Spinal cord (tissue), 10 donors: ENCODE measurements around the gene PLEK. TPM values are rescaled to one million over a fixed set of nuclear protein-coding genes. Genes with fewer than 3 reads are reported as not detected.
"Not testable (repeated sequence)": the region's sequence is repeated elsewhere in the genome, so short reads cannot be mapped to it uniquely, and the experiment has no call there.

ENCODE experiments used
- DNase-seq, 6 donors: peaks; one replicate each; pipeline versions ENCODE4 v3.0.0 to v3.0.0-alpha.2; 2013 to 2015; ENCODE audit warnings: low spot score in 6 of 6, low read depth in 4 of 6
- H3K27ac ChIP-seq: one replicate; pipeline ENCODE4 v1.5.1; 2013; ENCODE audit warnings: low read depth, low read length, control low read depth
- H3K27me3 ChIP-seq: one replicate; pipeline ENCODE4 v1.6.1; 2013; ENCODE audit warnings: low read length; ENCODE audit not compliant: control insufficient read depth, insufficient read depth
- H3K36me3 ChIP-seq: one replicate; pipeline ENCODE4 v1.6.1; 2013; ENCODE audit warnings: low read length; ENCODE audit not compliant: control insufficient read depth, insufficient read depth
- H3K4me1 ChIP-seq: one replicate; pipeline ENCODE4 v1.6.1; 2013; ENCODE audit warnings: low read length; ENCODE audit not compliant: control insufficient read depth, insufficient read depth
- H3K4me3 ChIP-seq: one replicate; pipeline ENCODE4 v1.5.1; 2013; ENCODE audit warnings: low read depth, low read length, control low read depth
- H3K9me3 ChIP-seq: one replicate; pipeline ENCODE4 v1.6.1; 2013; ENCODE audit warnings: low read length; ENCODE audit not compliant: control insufficient read depth, insufficient read depth
- WGBS: methylation state at CpG from one replicate; pipeline ENCODE4 v1.1.5; 2013; ENCODE audit warnings: missing lambda C conversion rate; ENCODE audit not compliant: insufficient coverage; 5-methylcytosine and 5-hydroxymethylcytosine counted together
- polyA plus RNA-seq, 2 donors: library from polyadenylated mRNA; unstranded; fragments of 120-200 nt; gene quantifications; one replicate each; pipeline ENCODE4 v1.2.1, GENCODE V29; 2013; ENCODE audit not compliant: insufficient read length in 2 of 2
- total RNA-seq, 2 donors: library from RNA; depleted of rRNA in 1 of 2; stranded (reverse); fragments of 120-200 nt in 1 of 2; fragments of >200 nt in 1 of 2; gene quantifications; one replicate each; pipeline versions ENCODE4 v1.2.3 to v1.2.4, GENCODE V29; 2013 to 2014
- donor health status: healthy.

PLEK gene
- total and polyA plus RNA-seq, 4 donors: 5.2 to 12.3 (median 7.9) TPM

DNA sequence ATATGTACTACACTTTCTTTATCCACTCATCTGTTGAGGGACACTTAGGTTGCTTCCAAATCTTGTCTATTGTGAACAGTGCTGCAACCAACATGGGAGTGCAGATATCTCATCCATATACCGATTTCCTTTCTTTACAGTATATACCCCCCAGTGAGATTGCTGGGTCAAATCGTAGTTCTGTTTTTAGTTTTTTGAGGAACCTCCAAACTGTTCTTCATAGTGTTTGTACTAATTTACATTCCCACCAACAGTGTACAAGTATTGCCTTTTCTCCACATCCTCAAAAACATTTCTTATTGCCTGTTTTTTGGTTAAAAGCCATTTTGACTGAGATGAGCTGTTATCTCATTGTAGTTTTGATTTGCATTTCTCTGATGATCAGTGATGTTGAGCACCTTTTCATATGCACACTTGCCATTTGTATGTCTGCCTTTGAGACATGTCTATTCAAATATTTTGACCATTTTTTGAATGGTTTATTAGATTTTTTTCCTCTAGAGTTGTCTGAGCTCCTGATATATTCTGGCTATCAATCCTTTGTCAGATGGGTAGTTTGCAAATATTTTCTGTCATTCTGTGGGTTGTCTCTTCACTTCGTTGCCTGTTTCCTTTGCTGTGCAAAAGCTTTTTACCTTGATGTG lies 12.2 kb downstream of the PLEK start:
- Histone ChIP-seq H3K4me1 (no peaks in the 10 kb centered on the region), H3K27ac (no peak overlapping the region), H3K27me3 (no peaks in the 10 kb centered on the region), H3K36me3 (no peaks in the 10 kb centered on the region), H3K4me3 (no peak overlapping the region), H3K9me3 (no peaks in the 10 kb centered on the region)
- no peak for DNase-seq
- WGBS: no CpG with 5 or more reads among the region's 3 CpGs

DNA sequence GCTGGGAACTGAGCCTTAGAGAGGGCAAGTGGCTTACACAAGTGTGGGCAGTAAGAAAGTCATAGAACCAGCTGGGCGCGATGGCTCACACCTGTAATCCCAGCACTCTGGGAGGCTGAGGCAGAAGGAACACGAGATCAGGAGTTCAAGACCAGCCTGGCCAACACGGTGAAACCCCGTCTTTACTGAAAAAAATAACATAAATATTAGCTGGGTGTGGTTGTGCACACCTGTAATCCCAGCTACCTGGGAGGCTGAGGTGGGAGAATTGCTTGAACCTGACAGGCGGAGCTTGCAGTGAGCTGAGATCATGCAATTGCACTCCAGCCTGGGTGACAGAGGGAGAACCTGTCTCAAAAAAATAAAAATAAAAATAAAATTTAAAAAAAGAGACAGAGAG lies 13.7 kb downstream of the PLEK start:
- not testable (repeated sequence) for H3K4me3 ChIP-seq, H3K36me3 ChIP-seq, H3K9me3 ChIP-seq, H3K27ac ChIP-seq, DNase-seq, H3K27me3 ChIP-seq, H3K4me1 ChIP-seq
- 100% methylated on average over 2 of the region's 6 CpGs for WGBS

DNA sequence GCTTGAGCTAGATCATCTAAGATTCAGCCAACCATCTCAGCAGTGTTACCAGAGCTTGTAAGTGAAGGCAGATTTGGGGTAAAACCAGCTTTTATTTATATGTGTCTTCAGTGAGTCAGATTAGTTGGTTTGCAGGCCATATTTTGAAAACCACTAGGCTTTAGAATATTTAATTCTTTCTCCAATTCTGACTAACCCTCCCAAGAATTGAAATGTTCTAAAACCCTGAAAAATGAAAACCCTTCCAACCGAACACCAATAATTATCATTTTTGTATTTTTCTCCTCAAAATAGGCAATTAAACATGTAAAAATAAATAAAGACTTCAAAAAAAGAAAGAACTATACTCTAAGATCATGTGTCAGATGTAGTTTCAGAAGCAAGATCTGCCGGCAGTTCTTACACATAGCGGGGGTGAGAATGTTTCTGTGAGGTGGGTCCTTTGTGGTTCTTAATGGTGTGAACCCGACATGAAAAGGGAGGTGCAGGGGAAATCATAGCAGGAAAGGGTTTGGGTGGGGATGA lies 14.2 kb downstream of the PLEK start:
- no peak for DNase-seq
- Histone ChIP-seq H3K4me3 (no peak overlapping the region), H3K4me1 (no peaks in the 10 kb centered on the region), H3K9me3 (no peaks in the 10 kb centered on the region), H3K27me3 (no peaks in the 10 kb centered on the region), H3K27ac (no peak overlapping the region), H3K36me3 (no peaks in the 10 kb centered on the region)
- WGBS: 83% methylated on average over 3 of the region's 4 CpGs

DNA sequence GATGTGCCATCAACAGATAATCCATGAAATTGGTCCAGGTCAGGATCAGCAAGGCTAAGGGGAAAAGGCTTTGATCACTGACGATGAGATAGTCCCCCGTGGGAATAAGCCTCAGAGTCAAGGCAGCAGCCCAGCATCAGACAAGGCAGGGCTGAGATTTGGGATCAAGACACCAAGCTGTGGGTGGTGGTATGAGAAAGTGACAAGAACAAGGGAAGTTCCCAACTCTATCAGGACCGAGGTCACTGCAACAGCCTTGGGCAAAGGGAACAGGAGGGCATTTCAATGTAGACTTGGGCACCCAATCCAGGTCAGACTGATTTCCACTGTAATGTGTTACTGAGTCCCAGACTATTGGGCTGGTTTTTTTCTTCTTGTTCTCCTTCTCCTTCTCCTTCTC lies 18.7 kb downstream of the PLEK start:
- Histone ChIP-seq H3K36me3 (no peaks in the 10 kb centered on the region), H3K4me3 (no peak overlapping the region), H3K27me3 (no peaks in the 10 kb centered on the region), H3K9me3 (no peaks in the 10 kb centered on the region), H3K27ac (no peak overlapping the region), H3K4me1 (peaks cover under 1% of the 10 kb centered on the region)
- 76% methylated on average over 3 of the region's 3 CpGs for WGBS
- DNase-seq: no peak

DNA sequence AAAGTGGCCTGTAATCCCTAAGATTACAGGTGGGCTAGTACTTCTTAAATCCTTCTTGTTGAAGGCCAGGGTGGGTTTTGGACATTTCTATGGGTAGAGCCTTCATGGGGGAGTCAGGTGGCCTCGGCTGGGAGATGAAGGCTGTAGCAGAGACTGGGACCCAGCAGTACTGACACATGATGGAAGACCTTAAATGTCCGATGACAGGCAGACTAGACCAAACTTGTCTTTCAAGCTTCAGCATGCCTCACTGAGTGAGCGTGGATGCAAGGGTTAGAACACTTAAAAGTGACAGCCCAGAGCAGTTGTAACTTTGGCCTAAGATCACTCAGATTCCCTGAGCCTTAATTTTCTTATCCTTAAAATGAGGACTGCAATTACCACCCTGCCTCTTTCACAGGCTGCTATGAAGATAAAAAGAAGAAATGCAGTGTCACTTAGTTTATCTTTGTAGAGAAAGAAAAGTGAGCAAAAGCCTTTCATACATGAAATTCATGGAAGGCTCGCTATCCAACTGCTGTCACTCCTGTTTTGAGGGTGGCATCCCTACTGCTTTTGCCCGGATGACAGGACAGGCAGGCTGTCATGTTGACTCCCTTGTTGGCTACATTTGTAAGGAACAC lies 19.5 kb downstream of the PLEK start:
- H3K4me1 ChIP-seq: peaks cover 6% of the 10 kb centered on the region
- H3K9me3 ChIP-seq: no peaks in the 10 kb centered on the region
- DNase-seq: no peak
- H3K36me3 ChIP-seq: no peaks in the 10 kb centered on the region
- no peaks in the 10 kb centered on the region for H3K27me3 ChIP-seq
- no peak overlapping the region for H3K4me3 ChIP-seq
- H3K27ac ChIP-seq: no peak overlapping the region
- 93% methylated on average over 3 of the region's 5 CpGs for WGBS

DNA sequence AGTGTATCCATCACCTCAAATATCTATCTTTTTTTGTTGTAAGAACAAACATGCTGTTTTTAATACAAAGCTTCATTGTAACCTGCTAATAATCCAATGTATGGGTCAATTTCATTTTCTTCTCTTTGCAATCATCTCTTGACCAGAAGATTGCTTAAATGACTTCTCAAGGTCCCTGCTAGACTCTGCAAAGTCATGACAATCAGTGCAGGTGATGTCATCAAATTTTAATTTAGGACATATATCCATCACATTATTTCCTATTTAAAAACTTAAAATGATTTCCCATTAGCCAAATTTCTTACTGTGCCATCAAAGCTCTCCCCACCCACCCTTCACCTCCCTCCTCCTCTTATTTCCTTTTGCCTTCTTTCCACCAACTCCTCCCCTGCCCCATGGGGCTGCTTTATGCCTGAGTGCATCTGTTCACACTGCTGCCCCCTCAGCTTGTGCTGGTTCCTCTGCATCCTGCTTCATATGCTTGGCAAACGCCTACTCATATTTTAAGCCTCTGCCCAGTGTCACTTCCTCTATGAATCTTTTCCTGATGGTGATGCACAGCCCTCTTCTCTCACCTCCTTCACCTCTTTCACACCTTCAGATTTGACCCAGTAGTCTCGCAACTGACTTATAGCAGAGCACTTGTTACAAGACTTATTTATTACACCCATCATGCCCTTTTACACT lies 20.3 kb downstream of the PLEK start:
- H3K27me3 ChIP-seq: no peaks in the 10 kb centered on the region
- peaks cover 11% of the 10 kb centered on the region for H3K4me1 ChIP-seq
- no peaks in the 10 kb centered on the region for H3K9me3 ChIP-seq
- no peak for DNase-seq
- WGBS: 54% methylated on average over 1 of the region's 2 CpGs
- no peak overlapping the region for H3K27ac ChIP-seq
- H3K4me3 ChIP-seq: no peak overlapping the region
- H3K36me3 ChIP-seq: no peaks in the 10 kb centered on the region

DNA sequence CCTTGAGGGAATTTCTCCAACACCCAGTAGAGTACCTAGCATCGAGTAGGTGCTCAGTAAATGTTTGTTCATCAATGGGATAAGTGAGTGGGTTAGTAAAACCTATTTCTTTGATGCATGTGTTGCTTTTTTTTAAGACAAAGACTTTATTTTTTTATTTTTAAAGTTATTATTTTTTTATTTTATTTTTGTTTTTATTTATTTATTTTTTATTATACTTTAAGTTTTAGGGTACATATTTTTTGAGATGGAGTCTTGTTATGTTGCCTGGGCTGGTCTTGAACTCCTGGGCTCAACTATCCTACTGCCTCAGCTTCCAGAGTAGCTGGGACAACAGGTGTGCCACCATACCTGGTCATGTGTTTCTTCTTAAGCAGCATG lies 20.8 kb downstream of the PLEK start:
- H3K4me3 ChIP-seq: no peak overlapping the region
- no CpG with 5 or more reads among the region's 1 CpG for whole genome bisulfite sequencing
- no peaks in the 10 kb centered on the region for H3K36me3 ChIP-seq
- DNase-seq: no peak
- H3K27me3 ChIP-seq: no peaks in the 10 kb centered on the region
- no peaks in the 10 kb centered on the region for H3K9me3 ChIP-seq
- peaks cover 11% of the 10 kb centered on the region for H3K4me1 ChIP-seq
- no peak overlapping the region for H3K27ac ChIP-seq

DNA sequence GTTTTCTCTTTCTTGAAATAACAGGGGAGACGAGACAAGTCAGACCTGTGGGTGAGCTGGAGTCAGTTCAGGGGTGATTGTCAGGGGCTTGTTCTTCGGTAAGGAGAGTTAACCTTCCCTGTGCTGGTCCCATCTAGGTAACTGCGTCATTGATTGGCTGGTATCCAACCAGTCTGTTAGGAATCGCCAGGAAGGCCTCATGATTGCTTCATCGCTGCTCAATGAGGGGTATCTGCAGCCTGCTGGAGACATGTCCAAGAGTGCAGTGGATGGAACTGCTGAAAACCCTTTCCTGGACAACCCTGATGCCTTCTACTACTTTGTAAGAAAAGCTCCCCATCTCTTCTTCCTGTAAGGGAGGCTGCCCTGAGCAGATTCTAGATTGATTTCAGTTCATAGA lies 21.3 kb downstream of the PLEK start:
- Histone ChIP-seq H3K36me3 (no peaks in the 10 kb centered on the region), H3K27ac (no peak overlapping the region), H3K9me3 (no peaks in the 10 kb centered on the region), H3K27me3 (no peaks in the 10 kb centered on the region), H3K4me3 (no peak overlapping the region), H3K4me1 (peaks cover 11% of the 10 kb centered on the region)
- WGBS: 88% methylated on average over 4 of the region's 5 CpGs
- DNase-seq: no peak

DNA sequence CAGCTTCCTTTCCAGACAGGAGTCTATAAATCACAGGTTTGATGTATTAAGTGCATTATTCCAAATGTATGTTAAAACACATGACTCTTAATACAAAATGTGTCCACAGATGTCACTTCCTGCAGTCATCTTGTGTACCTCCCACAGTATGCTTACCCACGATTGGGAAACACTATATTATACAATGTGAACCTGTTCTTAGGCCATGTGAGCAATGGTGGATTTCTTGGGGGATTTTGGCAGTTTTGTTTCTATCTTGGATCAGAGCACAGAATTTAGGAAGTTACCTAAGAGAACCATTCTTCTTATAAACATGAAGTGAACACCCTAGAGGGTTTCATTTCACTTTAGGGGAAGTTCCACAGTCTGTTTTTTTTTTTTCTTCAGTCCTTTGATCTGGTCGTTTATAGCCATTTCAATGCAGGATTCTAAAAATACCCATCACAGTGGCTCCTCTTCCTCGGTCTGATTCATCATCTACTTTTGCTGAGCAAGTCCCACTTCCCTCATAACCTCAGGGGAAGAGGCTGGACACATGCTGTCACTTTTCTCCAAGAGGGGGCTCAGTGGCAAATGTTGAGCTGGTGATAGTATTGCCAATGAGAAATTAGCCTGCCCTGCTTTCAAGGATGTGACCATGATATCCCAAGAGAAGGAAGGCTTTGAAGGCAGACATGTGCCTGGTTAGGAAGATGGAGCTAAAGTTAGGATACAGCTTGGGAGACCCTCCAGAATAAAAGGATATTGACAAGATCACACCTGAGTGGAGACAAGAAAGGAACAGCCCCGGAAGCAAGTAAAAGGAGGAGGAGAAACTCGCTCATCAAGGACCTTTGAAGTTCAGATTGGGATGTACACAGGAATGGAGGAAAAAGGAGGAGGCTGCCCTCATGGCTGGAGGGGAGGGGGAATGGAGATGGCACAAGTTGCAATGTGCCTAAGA lies 22.6 kb downstream of the PLEK start:
- 57% methylated on average over 3 of the region's 5 CpGs for WGBS

More for the DNA sequence above, 22.6 kb downstream of the PLEK start:
- no peaks in the 10 kb centered on the region for H3K27me3 ChIP-seq
- H3K4me1 ChIP-seq: peaks cover 11% of the 10 kb centered on the region
- no peak overlapping the region for H3K4me3 ChIP-seq
- H3K36me3 ChIP-seq: no peaks in the 10 kb centered on the region
- no peak overlapping the region for H3K27ac ChIP-seq
- no peaks in the 10 kb centered on the region for H3K9me3 ChIP-seq
- DNase-seq: no peak
